Measurements from ENCODE around the gene PGLYRP2.
"Not testable (repeated sequence)": the region's sequence is repeated elsewhere in the genome, so short reads cannot be mapped to it uniquely, and the experiment has no call there.

Gene PGLYRP2

GRCh38 chr19:15488489-15489226 lies 9.4 kb upstream of the PGLYRP2 start:
- DNase-seq = no peak

DNA sequence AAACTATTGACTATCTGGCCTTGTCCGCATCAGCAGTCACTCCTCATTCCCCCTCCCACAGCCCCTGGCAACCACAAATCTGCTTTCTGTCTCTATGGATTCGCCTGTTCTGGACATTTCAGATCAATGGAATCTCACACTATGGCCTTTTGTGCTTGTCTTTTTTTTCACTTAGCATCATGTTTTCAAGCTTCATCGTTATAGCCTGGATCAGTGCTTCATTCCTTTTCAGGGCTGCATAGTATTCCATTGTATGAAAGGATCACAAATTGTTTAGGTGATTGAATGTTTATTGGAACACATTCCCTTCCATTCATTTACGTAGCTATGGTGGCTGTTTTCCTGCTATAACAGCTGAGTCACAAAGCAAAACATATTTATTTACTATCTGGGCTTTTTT lies 7.7 kb upstream of the PGLYRP2 start:
- DNase-seq = no peak

DNA sequence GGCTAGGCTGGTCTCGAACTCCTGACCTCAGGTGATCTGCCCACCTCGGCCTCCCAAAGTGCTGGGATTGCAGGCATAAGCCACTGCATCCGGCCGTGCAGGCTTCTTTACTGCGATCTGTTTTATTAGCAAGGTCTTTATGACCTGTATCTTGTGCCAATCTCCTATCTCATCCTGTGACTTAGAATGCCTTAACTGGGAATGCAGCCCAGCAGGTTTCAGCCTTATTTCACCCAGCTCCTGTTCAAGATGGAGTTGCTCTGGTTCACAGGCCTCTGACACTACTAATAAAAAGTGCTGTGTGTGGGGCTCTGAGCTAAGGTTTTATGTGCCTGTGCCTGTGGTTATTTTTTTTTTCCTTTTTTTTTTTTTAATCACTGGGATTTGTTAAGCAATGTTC lies 6.5 kb upstream of the PGLYRP2 start:
- DNase-seq = not testable (repeated sequence)

DNA sequence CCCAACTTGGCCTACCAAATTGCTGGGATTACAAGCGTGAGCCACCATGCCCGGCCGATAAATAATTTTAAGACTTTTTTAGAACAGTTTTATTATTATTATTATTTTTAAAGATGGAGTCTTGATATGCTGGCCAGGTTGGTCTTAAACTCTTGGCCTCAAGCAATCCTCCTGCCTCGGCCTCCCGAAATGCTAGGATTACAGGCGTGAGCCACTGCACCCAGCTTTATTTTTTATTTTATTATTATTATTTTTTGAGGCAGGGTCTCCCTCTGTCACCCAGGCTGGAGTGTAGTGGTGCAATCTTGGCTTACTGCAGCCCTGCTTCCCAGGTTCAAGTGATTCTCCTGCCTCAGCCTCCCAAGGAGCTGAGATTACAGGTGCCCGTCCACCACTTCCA lies 1.7 kb upstream of the PGLYRP2 start:
- not testable (repeated sequence) for DNase-seq

GRCh38 chr19:15476325-15476724 lies 3.0 kb downstream of the PGLYRP2 start:
- no peak for DNase-seq

DNA sequence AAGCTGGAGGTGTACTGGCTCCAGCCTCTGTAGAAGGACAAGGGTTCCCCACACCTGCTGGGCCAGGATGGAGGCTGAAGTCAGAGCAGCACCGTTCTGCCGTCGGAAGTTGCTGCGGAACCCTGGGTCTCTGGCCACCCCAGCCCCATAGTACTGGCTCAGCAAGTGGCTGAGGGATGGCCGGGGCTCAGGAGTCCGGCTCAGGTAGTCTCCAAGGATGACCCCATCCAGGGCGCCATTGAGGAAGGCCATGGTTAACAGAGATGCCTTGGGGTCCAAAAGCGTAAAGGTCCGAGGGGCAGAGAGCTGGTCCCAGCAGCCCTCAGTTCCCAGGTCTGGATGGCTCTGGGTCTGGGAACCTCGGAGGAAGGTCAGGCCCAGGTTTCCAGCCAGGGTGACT lies 3.7 kb downstream of the PGLYRP2 start:
- no peak for DNase-seq

DNA sequence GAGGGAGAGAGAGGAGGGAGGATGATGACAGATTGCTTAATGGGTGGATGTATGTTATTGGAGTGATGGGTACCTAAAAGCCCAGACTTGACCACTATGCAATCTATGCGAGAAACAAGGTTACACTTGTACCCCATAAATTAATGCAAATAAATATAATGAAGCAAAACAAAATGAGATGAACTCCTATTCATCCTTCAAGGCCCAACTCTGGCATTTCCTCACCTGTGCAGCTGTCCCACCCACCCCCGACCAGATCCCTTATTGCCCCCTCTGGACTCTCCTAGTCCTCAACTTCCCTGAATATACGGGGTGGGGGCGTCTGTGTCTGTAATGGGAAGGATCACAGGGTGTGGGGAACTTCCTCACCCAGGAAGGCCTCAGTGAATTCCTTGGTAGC lies 4.1 kb downstream of the PGLYRP2 start:
- DNase-seq = no peak

- DNase-seq = not testable (repeated sequence)
These were observed 5.5 kb downstream of the PGLYRP2 start for GRCh38 chr19:15473821-15474220.

- no peak for DNase-seq
These were observed 7.6 kb downstream of the PGLYRP2 start for GRCh38 chr19:15471639-15472101.

GRCh38 chr19:15469513-15470297 lies 9.6 kb downstream of the PGLYRP2 start:
- no peak for DNase-seq

DNA sequence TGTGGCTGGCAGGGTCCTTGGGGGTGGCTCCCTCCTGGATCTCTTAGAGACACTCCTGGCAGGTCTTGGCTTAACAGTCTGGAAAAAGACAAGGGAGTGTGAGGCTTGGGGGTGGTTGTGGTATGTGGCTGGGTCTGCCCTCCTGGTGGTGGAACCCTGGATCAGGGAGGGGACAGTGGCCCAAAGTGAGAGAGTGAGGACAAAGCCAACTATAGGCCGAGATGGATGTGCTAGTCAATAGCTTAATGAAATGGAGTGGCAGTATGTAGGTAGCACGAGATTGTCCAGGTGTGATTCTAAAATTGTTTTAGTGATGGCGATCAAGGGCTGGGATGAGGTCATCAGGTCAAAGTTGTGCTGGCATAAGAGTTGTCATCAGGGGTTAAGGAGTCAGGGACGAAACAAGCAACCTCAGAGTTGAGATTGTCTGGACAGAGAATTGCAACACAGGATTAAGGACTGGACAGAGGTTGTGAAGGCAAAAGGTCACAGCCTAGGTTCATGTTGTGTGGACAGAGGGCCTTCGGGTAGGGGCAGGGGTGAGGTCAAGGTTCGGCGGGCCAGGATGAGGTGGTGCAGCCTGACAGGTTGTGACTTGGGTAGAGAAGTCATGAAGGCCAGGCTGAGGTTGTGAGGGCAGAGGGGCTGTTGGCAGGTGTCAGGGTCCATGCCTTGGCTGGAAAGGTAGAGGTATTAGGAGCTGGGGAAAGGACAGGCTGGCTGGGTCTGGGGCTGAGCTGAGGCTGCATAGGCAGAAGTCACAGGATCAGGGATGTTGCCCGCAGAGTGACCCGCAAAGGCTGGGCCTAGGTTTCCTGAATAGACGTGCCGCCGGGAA lies 10.4 kb downstream of the PGLYRP2 start:
- no peak for DNase-seq

- no peak for DNase-seq
These were observed 11.5 kb downstream of the PGLYRP2 start for GRCh38 chr19:15467734-15468214.

DNA sequence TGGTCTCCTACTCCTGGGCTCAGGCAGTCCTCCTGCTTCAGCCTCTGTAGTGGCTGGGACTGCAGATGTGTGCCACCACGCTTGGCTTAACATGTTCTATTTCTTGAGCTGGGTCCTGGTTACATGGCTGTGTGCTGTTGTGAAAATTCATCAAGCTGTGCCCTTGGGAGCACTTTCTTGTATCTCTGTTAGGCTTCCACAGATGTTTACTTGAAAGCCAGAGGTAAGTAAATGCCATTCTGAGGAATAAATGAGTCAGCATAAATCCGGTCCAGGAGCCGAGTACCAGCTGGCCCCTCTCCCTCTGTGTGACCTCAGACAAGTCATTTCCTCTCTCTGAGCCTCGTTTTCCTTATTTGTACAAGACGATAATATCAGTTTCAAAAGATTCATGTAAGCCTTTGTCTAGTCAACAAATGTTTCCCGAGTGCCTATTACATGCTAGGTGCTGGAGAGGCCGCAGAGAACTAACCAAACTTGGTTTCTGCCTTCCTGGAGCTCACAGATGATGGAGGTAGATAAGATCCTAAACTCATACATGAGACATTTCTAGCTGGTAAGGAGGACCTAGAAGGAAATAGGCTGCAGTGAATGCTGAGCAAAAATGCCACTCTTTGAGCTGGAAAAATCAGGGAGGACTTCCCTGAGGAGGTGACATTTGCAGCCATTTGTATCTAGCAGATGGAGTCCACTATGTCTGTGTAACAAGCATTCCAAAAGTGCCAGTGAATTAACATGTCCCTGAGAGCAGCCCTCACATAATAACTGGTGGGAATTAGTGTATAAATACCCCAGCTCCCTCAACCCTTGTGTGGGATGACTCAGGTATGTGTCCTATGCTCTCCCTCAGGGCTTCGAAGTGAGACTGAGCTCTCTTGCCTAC lies 12.2 kb downstream of the PGLYRP2 start:
- DNase-seq = no peak

- DNase-seq = no peak
These were observed 14.6 kb downstream of the PGLYRP2 start, which contains the start of gene RASAL3 for GRCh38 chr19:15464394-15465385. Gene RASAL3, minus strand, starts transcription at chr19:15464544. Its CDS starts 186 bp downstream, at chr19:15464358.

- no peak for DNase-seq
These were observed 15.4 kb downstream of the PGLYRP2 start for GRCh38 chr19:15463861-15464371.

GRCh38 chr19:15461694-15462093 lies 17.6 kb downstream of the PGLYRP2 start:
- no peak for DNase-seq

GRCh38 chr19:15457701-15458484 lies 21.4 kb downstream of the PGLYRP2 start:
- no peak for DNase-seq

GRCh38 chr19:15456871-15457700 lies 22.2 kb downstream of the PGLYRP2 start:
- DNase-seq = no peak
